Tongue (tissue), 2 donors: ENCODE results near the gene MIOX. TPM values are rescaled to one million over a fixed set of nuclear protein-coding genes. Genes with fewer than 3 reads are reported as not detected.
"Not testable (repeated sequence)": the region's sequence is repeated elsewhere in the genome, so short reads cannot be mapped to it uniquely, and the experiment has no call there.

Experiments
- DNase-seq: peaks from one replicate; pipeline ENCODE4 v3.0.0-alpha.2; 2015
- total RNA-seq: library from RNA; depleted of rRNA; stranded (reverse); fragments of >200 nt; gene quantifications from one replicate; pipeline ENCODE4 v1.2.3, GENCODE V29; 2014

Gene MIOX
- total RNA-seq, 1 donor from 2014 or later: not detected

- DNase-seq: no peak
Observed at GRCh38 chr22:50529897-50530579, 43.4 kb downstream of the MIOX start, which contains the start of gene TYMP. Gene TYMP, minus strand, starts transcription at chr22:50530012. Its CDS starts 303 bp downstream, at chr22:50529709.

GRCh38 chr22:50530580-50530876, 43.9 kb downstream of the MIOX start:
- no peak for DNase-seq

GRCh38 chr22:50530877-50531545, 44.4 kb downstream of the MIOX start:
- DNase-seq: peak; percentile 72

- DNase-seq: no peak
Observed at GRCh38 chr22:50531546-50531961, 44.9 kb downstream of the MIOX start.

- peak; percentile 78 for DNase-seq
Observed at GRCh38 chr22:50531962-50532674, 45.5 kb downstream of the MIOX start.

- no peak for DNase-seq
Observed at GRCh38 chr22:50532824-50533796, 46.5 kb downstream of the MIOX start.

- DNase-seq: not testable (repeated sequence)
Observed at GRCh38 chr22:50533856-50534711, 47.4 kb downstream of the MIOX start.

- no peak for DNase-seq
Observed at GRCh38 chr22:50535113-50535512, 48.5 kb downstream of the MIOX start.

GRCh38 chr22:50536226-50536625, 49.6 kb downstream of the MIOX start:
- DNase-seq: no peak

- DNase-seq: no peak
Observed at GRCh38 chr22:50537765-50538164, 51.1 kb downstream of the MIOX start.

Other genes starting within 250 kb of the MIOX start
- gene TUBGCP6, start 241.8 kb upstream of the MIOX start, total RNA-seq: 39.7 TPM
- 23.4 TPM for gene HDAC10, start 235.6 kb upstream of the MIOX start, total RNA-seq
- gene MAPK12, start 225.2 kb upstream of the MIOX start, total RNA-seq: 29.4 TPM
- gene MAPK11, start 216.5 kb upstream of the MIOX start, total RNA-seq: 4.0 TPM
- 146 TPM for gene PLXNB2, start 179.2 kb upstream of the MIOX start, total RNA-seq
- 7.5 TPM for gene DENND6B, start 159.8 kb upstream of the MIOX start, total RNA-seq
- 49.5 TPM for gene PPP6R2, start 143.5 kb upstream of the MIOX start, total RNA-seq
- 61.7 TPM for gene SBF1, start 11.8 kb upstream of the MIOX start, total RNA-seq
- 0.92 TPM for gene ADM2, start 5.3 kb upstream of the MIOX start, total RNA-seq
- gene LMF2, start 20.8 kb downstream of the MIOX start, total RNA-seq: 30.8 TPM
- 38.9 TPM for gene NCAPH2, start 21.4 kb downstream of the MIOX start, total RNA-seq
- gene SCO2, start 38.7 kb downstream of the MIOX start, total RNA-seq: 1.3 TPM
- gene TYMP, start 43.2 kb downstream of the MIOX start, total RNA-seq: 11.0 TPM
- gene KLHDC7B, start 59.0 kb downstream of the MIOX start, total RNA-seq: 0.10 TPM
- gene SYCE3, start 76.1 kb downstream of the MIOX start, total RNA-seq: not detected
- 57.4 TPM for gene CPT1B, start 91.6 kb downstream of the MIOX start, total RNA-seq
- gene CHKB, start 96.0 kb downstream of the MIOX start, total RNA-seq: 39.2 TPM
- gene MAPK8IP2, start 113.9 kb downstream of the MIOX start, total RNA-seq: 1.2 TPM
- 9.6 TPM for gene ARSA, start 141.3 kb downstream of the MIOX start, total RNA-seq
- gene SHANK3, start 186.0 kb downstream of the MIOX start, total RNA-seq: 10.1 TPM